NCI-H2081 (cell line): ENCODE measurements around the gene PTPRN2.
A peak's percentile ranks its signal among the peaks of the same experiment; 100 is the strongest.

Source experiments
- DNase-seq, 2 experiments: peaks; one replicate each; lab custom pipeline; 2025; lab: John Stamatoyannopoulos, UW

PTPRN2 gene

DNA sequence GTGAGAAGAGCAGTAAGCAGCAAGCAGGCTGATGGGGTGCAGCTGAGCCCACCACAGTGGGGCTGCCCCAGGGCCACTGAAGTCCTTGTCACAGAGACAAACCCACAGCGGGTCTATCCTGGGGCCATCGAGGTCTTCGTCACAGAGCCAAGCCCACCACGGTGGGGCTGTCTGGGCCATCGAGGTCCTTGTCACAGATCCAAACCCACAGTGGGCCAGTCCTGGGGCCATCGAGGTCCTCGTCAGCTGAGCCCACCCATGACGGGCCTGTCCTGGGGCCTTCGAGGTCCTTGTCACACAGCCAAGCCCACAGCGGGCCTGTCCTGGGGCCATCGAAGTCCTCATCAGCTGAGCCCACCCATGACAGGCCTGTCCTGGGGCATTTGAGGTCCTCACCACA lies 700.9 kb downstream of the PTPRN2 start:
- DNase-seq = no peak

DNA sequence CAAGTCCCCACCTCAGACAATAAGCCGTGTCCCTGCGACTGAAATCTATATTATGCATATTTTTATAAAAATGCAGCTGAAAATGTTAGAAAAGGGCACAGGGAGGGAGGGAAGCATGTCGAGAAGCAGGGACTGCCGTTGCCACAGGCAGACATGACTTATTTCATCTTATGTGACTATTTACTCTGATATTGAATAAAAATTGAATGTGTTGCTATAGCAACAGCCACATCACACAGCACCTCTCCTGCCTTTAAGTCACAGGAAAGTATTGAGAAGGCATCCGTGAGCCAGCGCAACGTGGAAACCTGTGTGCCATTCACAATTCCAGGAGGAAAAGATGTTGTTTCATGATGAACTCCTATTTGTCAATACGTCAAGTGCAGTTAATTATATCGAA lies 701.4 kb downstream of the PTPRN2 start:
- no peak for DNase-seq

DNA sequence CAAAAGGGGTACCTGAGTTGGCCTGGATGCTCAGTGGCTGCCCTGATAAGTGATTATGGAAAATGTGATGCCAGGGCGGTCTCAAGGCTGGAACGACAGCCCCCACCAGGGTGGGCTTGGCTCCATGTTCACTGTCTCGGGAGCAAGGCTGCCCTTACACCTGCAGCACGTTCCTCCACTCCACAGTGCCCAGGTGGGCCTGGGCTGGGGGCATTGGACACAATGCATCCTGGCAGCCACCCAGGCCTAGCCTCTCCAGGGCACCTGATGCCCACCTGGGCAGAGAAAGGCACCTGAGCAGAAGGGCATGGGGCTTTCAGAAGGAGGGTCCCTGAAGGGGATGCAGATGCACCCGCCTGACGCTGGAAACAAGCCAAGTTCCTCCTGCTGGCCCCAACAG lies 702.5 kb downstream of the PTPRN2 start:
- no peak for DNase-seq

DNA sequence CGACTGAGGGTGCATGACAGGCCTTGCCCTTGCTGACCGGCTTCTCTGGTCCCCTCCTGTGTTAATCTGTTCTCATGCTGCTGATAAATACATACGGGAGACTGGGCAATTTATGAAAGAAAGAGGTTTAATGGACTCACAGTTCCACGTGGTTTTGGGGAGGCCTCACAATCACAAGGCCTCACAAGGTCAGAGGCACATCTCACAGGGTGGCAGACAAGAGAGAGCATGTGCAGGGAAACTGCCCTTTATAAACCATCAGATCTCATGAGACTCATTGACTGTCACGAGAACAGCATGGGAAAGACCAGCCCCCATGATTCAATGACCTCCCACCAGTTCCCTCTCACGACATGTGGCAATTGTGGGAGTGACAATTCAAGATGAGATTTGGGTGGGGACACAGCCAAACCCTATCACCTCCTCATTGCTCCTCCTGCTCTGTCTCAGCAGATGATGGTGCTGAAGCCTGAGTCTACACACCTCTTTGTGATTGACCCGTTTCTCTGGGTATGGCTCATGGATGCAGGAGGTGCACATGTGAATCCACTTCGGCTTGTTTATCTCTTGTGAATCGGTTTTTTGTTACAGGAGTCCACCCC lies 703.1 kb downstream of the PTPRN2 start:
- DNase-seq = no peak

DNA sequence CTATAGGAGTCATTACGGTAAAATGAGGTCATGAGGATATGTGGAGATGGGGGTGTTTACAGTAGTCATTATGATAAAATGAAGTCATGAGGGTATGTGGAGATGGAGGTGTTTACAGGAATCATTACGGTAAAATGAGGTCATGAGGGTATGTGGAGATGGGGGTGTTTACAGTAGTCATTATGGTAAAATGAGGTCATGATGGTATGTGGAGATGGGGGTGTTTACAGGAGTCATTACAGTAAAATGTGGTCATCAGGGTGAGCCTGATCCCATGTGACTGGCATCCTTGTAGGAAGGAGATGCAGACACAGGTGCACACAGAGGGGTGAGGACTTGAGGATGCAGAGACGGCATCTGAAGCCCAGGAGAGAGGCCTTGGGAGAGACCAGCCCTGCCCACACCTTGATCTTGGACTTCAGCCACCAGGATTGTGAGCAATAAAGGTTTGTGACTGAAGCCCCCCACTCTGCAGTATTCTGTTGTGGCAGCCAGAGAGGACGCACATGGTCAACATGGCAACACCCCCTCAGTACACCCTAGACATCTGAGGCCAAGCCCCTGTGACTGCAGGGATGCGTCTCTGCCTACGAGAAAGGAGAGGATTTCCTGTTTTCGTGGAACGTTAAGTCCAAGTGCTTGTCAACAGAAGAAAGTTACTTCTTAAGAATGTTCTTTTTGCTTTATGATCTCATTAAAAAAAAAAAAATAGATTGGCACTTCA lies 706.4 kb downstream of the PTPRN2 start:
- no peak for DNase-seq

DNA sequence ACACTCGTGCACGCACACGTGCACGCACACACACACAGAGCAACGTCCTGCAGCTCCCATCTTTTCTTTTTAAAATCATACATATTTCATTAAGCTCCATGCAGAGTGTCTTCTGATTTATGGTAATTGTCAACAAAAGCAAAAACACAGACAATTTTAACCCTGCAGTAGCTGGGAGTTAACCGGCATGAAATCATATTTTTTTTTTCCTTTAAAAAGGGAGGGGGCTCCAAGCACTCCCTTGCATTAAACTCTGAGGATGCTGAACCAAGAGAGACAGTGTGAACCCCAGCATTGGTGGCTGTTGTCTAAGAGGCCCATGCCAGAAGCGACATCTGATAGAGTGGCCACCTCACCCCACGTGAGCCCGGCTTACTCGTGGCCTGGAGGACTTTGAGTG lies 708.2 kb downstream of the PTPRN2 start:
- no peak for DNase-seq

DNA sequence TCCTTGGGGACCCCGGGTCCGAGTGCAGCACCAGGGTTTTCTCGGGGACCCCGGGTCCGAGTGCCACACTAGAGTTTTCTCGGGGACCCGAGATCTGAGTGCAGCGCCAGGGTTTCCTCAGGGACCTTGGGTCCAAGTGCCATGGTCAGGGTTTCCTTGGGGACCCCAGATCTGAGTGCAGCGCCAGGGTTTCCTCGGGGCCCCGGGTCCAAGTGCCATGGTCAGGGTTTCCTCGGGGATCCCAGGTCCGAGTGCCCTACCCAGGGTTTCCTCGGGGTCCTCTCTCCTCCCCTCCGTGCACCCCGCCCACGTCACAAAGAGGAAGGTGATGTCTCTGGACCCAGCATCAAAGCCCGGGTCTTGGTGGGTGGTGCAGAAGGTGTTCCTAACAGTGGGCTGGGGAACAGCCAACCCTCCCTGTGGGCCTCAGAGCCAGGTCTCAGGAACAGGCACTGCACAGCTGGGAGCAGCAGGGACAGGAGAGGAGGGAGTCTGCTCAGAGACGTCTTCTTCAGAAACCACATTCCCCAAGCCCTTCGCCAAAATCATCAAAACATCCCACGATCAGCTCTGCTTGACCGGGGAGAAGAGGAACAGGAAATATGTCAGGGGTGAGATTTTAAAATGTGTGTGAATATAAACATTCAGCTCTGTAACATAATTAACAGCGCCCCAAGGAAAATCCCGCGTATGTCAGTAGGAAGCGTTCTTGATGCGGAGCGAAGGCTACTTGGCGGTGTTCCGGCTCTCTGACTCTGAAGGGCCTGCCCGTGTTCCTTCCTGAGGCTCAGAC lies 710.1 kb downstream of the PTPRN2 start:
- DNase-seq = no peak

DNA sequence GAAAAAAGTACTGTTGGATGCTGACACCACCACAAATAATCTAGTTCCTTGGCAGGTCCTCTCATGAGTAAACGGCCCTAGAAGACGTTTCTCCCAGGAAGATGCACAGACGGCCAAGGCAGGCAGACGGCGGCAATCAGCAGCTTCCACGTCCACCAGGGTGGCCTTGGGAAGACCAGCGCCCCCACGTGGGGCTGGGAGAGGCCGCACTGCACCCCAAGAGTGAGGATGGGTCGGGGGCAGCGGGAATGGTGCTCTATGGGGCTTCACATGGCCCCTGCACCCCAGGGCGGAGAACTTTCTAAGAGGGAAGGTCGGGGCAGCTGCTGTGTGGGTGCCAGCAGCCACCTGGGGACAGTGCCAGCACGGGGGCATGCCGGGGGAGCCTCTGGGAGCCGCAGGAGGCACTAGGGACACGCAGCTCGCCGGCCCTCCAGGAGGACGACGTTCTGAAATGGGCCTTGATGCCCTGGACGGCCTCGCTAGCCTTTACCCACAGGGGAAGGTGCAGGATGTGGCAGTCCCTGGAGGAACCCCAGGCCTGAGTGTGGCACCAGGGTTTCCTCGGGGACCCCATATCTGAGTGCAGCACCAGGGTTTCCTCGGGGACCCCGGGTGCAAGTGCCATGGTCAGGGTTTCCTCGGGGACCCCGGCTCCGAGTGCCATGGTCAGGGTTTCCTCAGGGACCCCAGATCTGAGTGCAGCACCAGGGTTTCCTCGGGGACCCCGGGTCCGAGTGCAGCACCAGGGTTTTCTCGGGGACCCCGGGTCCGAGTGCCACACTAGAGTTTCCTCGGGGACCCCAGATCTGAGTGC lies 710.9 kb downstream of the PTPRN2 start:
- no peak for DNase-seq

DNA sequence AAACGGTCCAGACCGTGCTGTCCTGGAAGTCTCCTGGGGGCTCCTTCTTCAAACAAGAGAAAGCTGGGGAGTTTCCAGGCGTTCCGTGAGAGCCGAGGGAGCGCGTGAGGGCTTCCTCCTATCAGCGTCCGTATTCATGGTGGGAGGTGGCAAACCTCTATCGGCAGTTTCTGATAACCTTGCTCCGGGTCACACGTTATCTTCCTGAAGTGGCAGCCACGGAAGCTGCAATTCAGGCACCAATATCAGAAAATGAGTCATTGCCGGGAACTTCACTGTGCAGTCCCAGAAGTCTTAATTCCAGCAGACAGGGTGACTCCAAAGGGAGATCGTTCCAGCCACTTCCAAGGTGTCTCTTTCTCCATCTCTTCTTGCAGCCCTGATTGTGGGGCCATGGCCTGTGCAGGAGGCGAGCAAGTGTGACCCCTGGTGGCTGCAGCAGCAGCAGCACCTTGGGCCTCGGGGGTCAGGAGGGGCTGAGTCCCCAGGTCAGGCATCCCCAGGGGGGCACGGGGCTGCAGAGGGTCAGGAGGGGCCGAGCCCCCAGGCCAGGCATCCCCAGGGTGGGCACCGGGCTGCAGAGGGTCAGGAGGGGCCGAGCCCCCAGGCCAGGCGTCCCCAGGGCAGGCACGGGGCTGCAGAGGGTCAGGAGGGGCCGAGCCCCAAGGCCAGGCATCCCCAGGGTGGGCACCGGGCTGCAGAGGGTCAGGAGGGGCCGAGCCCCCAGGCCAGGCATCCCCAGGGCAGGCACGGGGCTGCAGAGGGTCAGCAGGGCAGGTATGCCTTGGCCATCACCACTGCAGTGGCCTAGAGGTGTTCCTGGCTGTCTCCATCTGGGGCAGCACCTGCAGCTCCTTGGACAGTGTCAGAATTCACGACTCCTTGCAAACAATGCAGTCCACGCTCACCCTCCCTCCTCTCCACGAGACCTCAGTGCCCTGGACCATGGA lies 712.1 kb downstream of the PTPRN2 start:
- peak in 1 of 2 experiments; percentile 22 for DNase-seq

DNA sequence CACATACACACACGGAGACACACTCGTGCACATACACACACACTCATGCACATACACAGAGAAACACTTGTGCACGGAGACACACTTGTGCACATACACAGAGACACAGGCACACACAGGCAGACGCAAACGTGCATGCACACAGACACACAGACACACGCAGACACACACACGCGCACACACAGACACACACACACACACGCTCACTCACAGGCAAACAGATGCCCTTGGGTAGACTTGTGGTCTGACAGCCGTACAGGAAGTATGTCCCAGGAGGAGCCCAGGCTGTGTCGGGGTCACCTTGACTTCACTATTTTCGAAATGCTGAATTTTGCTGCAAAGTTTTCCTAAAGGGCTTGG lies 712.8 kb downstream of the PTPRN2 start:
- DNase-seq = no peak

DNA sequence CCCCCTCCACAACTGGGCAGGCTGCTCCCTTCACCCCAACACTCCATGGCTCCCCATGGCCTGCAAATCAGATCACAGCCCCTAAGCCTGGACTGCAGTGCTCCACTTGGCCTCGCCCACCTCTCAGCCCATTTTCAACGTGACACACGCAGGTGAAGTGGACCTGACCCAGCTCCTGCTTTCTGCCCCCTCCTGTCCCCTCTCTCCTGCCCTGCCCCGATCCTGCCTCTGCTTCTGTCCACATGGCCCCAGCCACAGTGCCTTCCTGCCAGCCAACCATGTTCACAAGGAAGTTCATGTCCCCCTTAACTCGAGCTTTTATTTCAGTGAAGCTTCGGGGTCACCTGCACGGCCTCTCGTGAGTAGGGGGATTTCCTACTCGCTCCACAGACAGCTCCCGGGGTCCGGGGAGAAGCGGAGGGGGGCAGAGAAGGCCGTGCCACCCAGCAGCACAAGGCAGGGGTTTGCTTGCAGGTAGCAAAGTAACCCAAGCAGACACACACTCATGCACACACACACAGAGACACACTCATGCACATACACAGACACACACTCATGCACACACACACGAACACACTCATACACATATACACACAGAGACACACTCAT lies 713.3 kb downstream of the PTPRN2 start:
- no peak for DNase-seq

DNA sequence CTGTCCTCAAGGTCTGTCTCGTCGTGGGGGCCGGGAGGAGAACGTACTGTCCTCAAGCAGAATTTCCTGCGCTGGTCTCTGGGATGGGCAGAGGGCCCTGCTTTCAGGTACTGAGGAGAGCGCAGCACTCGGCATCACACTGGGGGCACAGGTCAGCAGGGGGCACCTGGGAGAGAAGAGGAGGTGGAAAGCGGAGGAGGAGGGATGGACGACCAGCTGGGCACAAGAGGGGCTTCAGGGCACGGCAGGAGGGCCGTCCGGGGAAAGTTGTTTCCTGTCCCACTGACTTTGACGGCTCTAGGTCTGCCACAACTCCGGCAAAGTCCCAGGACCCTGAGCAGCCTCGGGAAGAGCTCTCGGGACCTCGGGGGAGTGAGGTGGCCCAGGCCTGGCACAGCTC lies 714.0 kb downstream of the PTPRN2 start:
- DNase-seq = no peak

DNA sequence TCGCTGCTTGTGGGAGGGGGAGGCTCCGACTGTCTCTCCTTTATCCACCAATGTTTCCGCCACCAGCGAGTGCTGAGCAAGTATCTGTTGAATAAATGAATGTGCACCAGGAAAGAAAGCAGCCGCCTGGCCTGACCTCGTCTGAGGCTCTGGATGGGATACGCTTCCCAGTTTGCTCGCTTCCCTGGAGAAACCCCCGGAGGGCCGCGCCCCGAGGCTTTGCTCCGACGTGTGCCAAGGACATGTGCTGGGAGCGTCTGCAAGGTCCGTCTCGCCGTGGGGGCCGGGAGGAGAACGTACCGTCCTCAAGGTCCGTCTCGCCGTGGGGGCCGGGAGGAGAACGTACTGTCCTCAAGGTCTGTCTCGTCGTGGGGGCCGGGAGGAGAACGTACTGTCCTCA lies 714.4 kb downstream of the PTPRN2 start:
- DNase-seq = no peak

DNA sequence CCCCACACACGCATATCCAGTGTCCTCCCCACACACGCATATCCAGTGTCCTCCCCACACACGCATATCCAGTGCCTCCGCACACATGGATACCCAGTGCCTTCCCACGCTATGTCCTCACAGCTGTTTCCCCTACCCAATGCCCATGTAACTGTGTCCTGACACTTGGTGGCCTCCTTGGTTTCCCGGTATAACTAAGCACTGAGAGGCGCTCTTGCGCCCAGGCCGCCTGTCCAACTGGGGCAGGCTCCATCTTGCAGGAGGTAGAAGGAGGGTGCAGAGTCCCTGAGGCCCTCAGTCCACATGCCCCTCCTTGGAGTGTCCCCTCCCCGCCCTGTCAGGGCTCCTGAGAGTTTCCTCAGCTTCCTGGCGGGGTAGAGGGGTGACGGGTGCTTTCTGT lies 715.2 kb downstream of the PTPRN2 start:
- DNase-seq = no peak

DNA sequence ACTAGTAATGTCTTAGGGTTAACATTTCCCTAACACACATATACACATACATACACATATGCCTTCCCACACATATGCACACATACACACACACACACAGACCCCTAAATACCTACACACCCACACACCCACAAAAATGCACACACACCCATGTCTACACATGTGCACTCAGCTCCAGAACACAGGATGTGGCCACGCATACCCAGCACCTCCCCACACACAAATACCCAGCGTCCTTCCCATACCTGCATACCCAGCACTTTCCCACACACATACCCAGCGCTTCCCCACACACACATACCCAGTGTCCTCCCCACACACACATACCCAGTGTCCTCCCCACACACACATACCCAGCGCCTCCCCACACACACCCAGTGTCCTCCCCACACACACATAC lies 715.9 kb downstream of the PTPRN2 start:
- DNase-seq = no peak

DNA sequence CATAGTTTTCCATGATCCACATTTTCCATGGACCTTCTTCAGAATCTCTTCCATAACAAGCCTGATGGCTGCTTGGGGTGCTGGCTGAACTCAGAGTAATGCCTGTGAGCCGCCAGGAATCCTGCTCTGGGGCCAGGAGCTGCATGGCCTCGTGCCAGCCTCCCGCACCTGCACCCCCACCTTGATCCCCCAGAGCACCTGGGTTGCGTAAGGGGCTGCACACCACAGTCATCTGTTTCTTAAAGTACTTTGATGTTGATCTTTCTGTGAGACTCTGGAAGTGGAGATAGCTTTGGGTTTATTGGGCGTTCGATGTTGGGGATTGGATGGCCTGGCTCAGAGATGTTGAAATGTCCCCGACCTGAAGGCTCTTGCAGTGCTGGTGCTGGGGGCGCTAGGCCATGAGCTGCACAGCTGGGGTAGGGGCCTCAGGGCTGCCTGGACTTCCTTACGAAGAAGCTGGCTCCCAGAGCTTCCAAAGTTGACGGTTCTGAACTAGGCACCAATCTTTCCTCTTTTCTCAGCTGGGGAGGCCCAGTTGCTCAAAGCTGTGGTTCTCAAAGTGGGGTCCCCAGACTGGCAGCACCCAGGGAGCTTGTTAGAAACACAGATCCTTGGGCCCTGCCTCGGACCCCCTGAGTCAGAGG lies 716.9 kb downstream of the PTPRN2 start:
- DNase-seq = no peak

DNA sequence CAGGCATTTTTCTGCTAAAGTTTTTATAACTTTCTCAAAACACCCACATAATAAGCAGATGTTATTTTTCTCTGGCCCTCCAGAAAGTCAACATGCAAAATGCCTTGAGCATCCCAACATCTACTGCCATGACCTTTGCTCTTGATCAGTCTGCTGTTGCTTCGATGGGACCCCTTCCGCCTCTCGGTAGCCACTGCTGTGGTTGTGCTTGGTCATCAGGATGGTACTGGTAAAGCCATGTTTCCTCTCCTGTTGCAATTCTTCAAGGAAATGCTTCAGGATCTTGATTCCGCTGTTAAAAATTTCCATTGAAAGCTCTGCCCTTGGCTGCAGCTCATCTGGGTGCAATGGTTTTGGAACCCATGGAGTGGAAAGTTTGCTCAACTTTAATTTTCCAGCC lies 717.8 kb downstream of the PTPRN2 start:
- no peak for DNase-seq

DNA sequence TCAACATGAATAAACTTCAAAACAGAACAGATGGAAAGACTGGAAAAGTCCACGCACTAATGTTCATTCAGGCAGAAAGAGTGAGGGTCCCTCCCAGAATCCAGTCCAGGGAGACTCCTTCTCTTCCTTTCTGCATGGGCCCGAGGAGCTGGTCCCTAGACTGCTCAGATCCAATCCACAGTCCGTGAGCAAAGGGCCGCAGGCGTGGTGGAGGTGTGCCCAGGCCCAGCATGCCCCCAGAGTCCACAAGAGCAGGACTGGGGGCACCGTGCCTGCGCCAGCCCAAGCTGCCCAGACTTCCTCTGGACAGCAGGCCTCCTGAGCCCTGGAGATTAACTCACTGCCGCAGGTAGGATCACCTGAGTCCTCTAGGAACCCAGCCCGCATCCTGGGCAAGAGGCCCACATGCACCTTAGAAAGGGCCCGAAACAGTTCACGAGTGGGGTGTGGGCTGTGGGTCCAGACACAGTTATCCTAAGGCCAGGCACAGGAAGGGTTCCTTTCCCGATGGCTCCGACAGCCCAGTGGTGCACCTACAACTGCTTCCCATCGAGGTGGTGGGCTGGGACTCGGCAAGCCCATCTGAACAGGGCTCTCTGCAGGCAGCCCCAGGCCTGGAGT lies 719.8 kb downstream of the PTPRN2 start:
- DNase-seq = no peak

DNA sequence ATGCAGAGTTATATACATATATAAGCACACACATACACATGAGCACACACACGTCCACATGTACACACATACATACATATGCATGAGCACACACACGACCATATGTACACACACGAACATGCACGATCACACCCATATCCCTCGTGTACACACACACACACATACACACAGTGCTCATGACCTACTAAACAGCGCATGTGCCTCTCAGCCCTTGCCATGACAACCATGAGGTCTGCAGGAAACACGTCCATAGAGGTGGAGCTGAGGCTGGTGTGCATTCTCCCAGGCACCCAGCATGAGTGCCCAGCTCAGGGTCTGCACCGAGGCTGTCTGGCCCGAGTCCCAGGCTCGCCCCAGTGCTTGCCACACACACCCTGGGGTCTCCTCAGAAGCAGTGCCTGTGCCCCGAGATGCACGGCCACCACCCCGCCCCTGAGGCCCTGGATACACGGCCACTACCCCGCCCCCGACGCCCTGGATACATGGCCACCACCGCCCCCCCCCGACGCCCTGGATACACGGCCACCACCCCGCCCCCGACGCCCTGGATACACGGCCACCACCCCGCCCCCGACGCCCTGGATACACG lies 721.2 kb downstream of the PTPRN2 start:
- DNase-seq = no peak
